Aorta (tissue), 5 donors: ENCODE measurements around the gene DIO1. TPM values are rescaled to one million over a fixed set of nuclear protein-coding genes. Genes with fewer than 3 reads are reported as not detected.
"Not testable (repeated sequence)": the region's sequence is repeated elsewhere in the genome, so short reads cannot be mapped to it uniquely, and the experiment has no call there.

Experiments used
- ATAC-seq: fragments of 200-7000 bp; cut with Tn5 transposase; one replicate; pipeline ENCODE4 v1.9.1; 2022; ENCODE audit warnings: moderate library complexity; ENCODE audit not compliant: low FRiP score
- DNase-seq, 2 donors: peaks; one replicate each; pipeline ENCODE4 v3.0.0-alpha.2; 2020
- H3K27ac ChIP-seq, 2 donors: one replicate each; pipeline ENCODE4 v1.5.1; 2013; ENCODE audit warnings: low read length in 2 of 2, mild to moderate bottlenecking in 2 of 2, moderate library complexity in 2 of 2, control low read depth in 1 of 2, inconsistent platforms in 1 of 2, low read depth in 1 of 2
- H3K27me3 ChIP-seq, 2 donors: one replicate each; pipeline ENCODE4 v1.6.1; 2013; ENCODE audit warnings: control low read depth in 1 of 2, low read length in 1 of 2, mild to moderate bottlenecking in 1 of 2, moderate library complexity in 1 of 2; ENCODE audit not compliant: insufficient read depth in 2 of 2, control insufficient read depth in 1 of 2
- H3K36me3 ChIP-seq, 2 donors: one replicate each; pipeline ENCODE4 v1.6.1; 2013; ENCODE audit warnings: control low read depth in 1 of 2, low read length in 1 of 2, mild to moderate bottlenecking in 1 of 2; ENCODE audit not compliant: insufficient read depth in 2 of 2, control insufficient read depth in 1 of 2
- H3K4me1 ChIP-seq, 2 donors: one replicate each; pipeline ENCODE4 v1.6.1; 2013; ENCODE audit warnings: low read length in 2 of 2, control low read depth in 1 of 2, mild to moderate bottlenecking in 1 of 2, moderate library complexity in 1 of 2; ENCODE audit not compliant: insufficient read depth in 2 of 2, control insufficient read depth in 1 of 2
- H3K4me3 ChIP-seq, 2 donors: one replicate each; pipeline ENCODE4 v1.5.1; 2013; ENCODE audit warnings: low read length in 2 of 2, control low read depth in 1 of 2, mild to moderate bottlenecking in 1 of 2
- H3K9me3 ChIP-seq: one replicate; pipeline ENCODE4 v1.6.1; 2013; ENCODE audit warnings: mild to moderate bottlenecking, low read length; ENCODE audit not compliant: control insufficient read depth
- WGBS, 2 donors: extraction: QIAGEN DNeasy Blood & Tissue Kit; methylation state at CpG; one replicate each; pipeline ENCODE4 v1.1.7; 2013; 5-methylcytosine and 5-hydroxymethylcytosine counted together
- intact Hi-C, 2 donors: fragments of 100-400 bp; cut with DNase I; formaldehyde crosslinking; loops; one replicate each; pipeline versions ENCODE4 v1.14.2 to v1.15.0; 2022
- polyA plus RNA-seq, 2 donors: library from polyadenylated mRNA; stranded (reverse); fragments of 200-250 nt; gene quantifications; one replicate each; pipeline ENCODE4 v1.2.3, GENCODE V29; 2013
- total RNA-seq, 2 donors: library from RNA; stranded (reverse); fragmentation: NEBNext Ultra II Directional; extraction: Animal tissue kit (Norgen Biotek cat#: 25700); gene quantifications; one replicate each; pipeline ENCODE4 v1.2.1, GENCODE V29; 2021
- donor health status: healthy with polysubstance abuse.
- donor health status: Bipolar disorder and iron deficiency.
- donor health status: DM: no; HTN: no; CAD: no.
- donor health status: DM: no; HTN: no; CAD: no.
- donor health status: DM: yes; HTN: yes; CAD: no.

The DIO1 gene
- total and polyA plus RNA-seq, 4 donors, result not detected

- Histone ChIP-seq H3K36me3 (peaks cover 4 to 9% of the 10 kb centered on the region in 2 donors), H3K4me1 (no peaks in the 10 kb centered on the region), H3K27me3 (no peaks in the 10 kb centered on the region), H3K9me3 (no peaks in the 10 kb centered on the region), H3K27ac (no peak overlapping the region), H3K4me3 (no peak overlapping the region)
- WGBS, 2 donors, result 64% methylated on average over 4 of the region's 4 CpGs
- no peak for DNase-seq
- no peak for ATAC-seq
- intact Hi-C loops, result loop anchor here in 1 of 2 donors (10.0 kb wide), 1 partner anchor 194 kb away; no protein-coding TSS in a partner anchor
Measured at GRCh38 chr1:53871221-53871620, 22.8 kb upstream of the DIO1 start.

DNA sequence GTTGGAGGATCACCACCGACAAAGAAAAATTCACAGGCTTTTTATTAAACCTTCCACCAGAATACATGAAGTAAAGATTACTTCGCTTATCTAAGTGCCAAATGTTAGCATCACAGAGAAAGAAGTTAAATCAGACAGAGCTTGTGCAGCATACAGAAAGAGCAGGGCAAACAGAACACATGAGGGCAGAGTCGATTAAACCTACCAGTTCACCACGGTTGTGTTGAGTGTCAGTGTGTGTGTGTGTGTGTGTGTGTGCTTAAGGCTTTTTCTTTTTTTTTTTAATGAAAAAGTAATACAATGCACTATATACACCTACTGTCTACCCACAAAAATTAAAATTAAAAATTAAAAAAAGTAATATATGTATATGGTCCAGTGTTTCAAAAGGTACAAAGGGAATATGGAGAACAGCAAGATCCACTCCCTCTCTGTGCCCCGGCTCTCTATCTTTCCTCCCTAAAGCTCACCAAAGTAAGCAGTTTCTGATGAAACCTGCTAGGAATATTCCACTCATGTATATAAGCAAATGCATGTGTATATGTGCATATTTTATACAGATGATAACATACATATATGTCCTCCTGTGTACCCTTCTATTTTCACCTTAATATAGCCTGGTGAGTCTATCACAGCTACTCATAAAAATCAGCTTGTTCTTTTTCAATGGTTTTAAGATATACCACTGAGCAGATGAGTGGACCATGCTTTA is 22.1 kb upstream of the DIO1 start:
- Histone ChIP-seq H3K4me1 (no peaks in the 10 kb centered on the region), H3K4me3 (no peak overlapping the region), H3K9me3 (no peaks in the 10 kb centered on the region), H3K27me3 (no peaks in the 10 kb centered on the region), H3K27ac (no peak overlapping the region), H3K36me3 (peaks cover 2 to 9% of the 10 kb centered on the region in 2 donors)
- DNase-seq (no peak), ATAC-seq (no peak)
- WGBS, 2 donors, result 74 to 86% methylated on average over 5 of the region's 5 CpGs
- intact Hi-C loops, result loop anchor here in 1 of 2 donors (10.0 kb wide), 1 partner anchor 193 kb away; no protein-coding TSS in a partner anchor

- 93 to 94% methylated on average over 2 of the region's 2 CpGs for WGBS, 2 donors
Measured at GRCh38 chr1:53875150-53875549, 18.8 kb upstream of the DIO1 start.

GRCh38 chr1:53878492-53879105 is 15.4 kb upstream of the DIO1 start:
- intact Hi-C loops, result loop anchor here in 1 of 2 donors (10.0 kb wide), 1 partner anchor 186 kb away; no protein-coding TSS in a partner anchor
- Histone ChIP-seq H3K4me3 (no peak overlapping the region), H3K27me3 (no peaks in the 10 kb centered on the region), H3K36me3 (peaks cover 4 to 5% of the 10 kb centered on the region in 2 donors), H3K4me1 (no peaks in the 10 kb centered on the region), H3K9me3 (no peaks in the 10 kb centered on the region), H3K27ac (no peak overlapping the region)
- DNase-seq, result no peak
- WGBS, 2 donors, result 37 to 40% methylated on average over 5 of the region's 5 CpGs
- ATAC-seq, result no peak

More at GRCh38 chr1:53875150-53875549, 18.8 kb upstream of the DIO1 start:
- not testable (repeated sequence) for H3K36me3 ChIP-seq, DNase-seq, ATAC-seq, H3K4me3 ChIP-seq, H3K27ac ChIP-seq, H3K9me3 ChIP-seq, H3K4me1 ChIP-seq, H3K27me3 ChIP-seq
- intact Hi-C loops, result loop anchor here in 1 of 2 donors (10.0 kb wide), 1 partner anchor 190 kb away; no protein-coding TSS in a partner anchor

DNA sequence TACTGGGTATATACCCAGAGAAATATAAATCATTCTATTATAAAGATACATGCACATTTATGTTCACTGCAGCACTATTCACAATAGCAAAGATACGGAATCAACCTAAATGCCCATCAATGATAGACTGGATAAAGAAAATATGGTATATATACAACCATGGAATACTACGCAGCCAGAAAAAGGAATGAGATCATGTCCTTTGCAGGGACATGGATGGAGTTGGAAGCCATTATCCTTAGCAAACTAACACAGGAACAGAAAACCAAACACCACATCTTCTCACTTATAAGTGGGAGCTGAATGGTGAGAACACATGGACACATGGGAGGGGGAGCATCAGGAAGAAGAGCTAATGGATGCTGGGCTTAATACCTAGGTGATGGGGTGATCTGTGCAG is 12.1 kb upstream of the DIO1 start:
- ATAC-seq, H3K27me3 ChIP-seq, H3K27ac ChIP-seq, H3K36me3 ChIP-seq, H3K4me3 ChIP-seq, H3K4me1 ChIP-seq, DNase-seq, H3K9me3 ChIP-seq: not testable (repeated sequence)
- intact Hi-C loops, result loop anchor here in 1 of 2 donors (2.0 to 10.0 kb wide), 2 partner anchors 67 to 173 kb away; partner anchors contain the start of genes TCEANC2 and TMEM59
- WGBS, 2 donors, result 98% methylated on average over 2 of the region's 2 CpGs

GRCh38 chr1:53883600-53883999 is 10.4 kb upstream of the DIO1 start:
- H3K27me3 ChIP-seq, H3K9me3 ChIP-seq, H3K4me3 ChIP-seq, H3K27ac ChIP-seq, H3K4me1 ChIP-seq, DNase-seq, ATAC-seq: not testable (repeated sequence)
- WGBS, 2 donors, result 95 to 96% methylated on average over 6 of the region's 6 CpGs
- intact Hi-C loops, result loop anchor here in 1 of 2 donors (10.0 kb wide), 1 partner anchor 171 kb away; the partner anchor contains the start of genes TCEANC2 and TMEM59
- peaks cover 0 to 11% of the 10 kb centered on the region in 2 donors for H3K36me3 ChIP-seq

GRCh38 chr1:53888681-53889080 is 5.3 kb upstream of the DIO1 start:
- Histone ChIP-seq H3K27me3 (no peaks in the 10 kb centered on the region), H3K4me3 (no peak overlapping the region), H3K27ac (no peak overlapping the region), H3K36me3 (peaks cover 0 to 8% of the 10 kb centered on the region in 2 donors), H3K9me3 (no peaks in the 10 kb centered on the region), H3K4me1 (no peaks in the 10 kb centered on the region)
- intact Hi-C loops, result loop anchor here in 1 of 2 donors (2.0 to 10.0 kb wide), 2 partner anchors 60 to 166 kb away; partner anchors contain the start of genes TCEANC2 and TMEM59
- no peak for ATAC-seq
- no peak for DNase-seq
- 62 to 65% methylated on average over 2 of the region's 2 CpGs for WGBS, 2 donors

- Histone ChIP-seq H3K27ac (peak within 1 kb of the TSS; percentile 11 to 51), H3K4me3 (peak within 1 kb of the TSS; percentile 83 to 99), H3K36me3 (peaks cover 0 to 8% of the 10 kb centered on the region in 2 donors), H3K27me3 (no peaks in the 10 kb centered on the region), H3K4me1 (no peaks in the 10 kb centered on the region), H3K9me3 (no peaks in the 10 kb centered on the region)
- peak; percentile 98 for ATAC-seq
- peak; percentile 95 to 97 for DNase-seq
- WGBS, 2 donors, result 1 to 2% methylated on average over 57 to 62 of the region's 62 CpGs
- intact Hi-C loops, result loop anchor here (2.0 to 10.0 kb wide), 3 partner anchors 58 to 165 kb away; partner anchors contain the start of genes IFT25 (in 1 of the 2), LRRC42 (in 1 of the 2), TCEANC2 (in 1 of the 2) and TMEM59 (in 1 of the 2)
Measured at GRCh38 chr1:53889304-53890298, 4.4 kb upstream of the DIO1 start, which contains the start of gene YIPF1. Gene YIPF1, minus strand, starts transcription at chr1:53889797. Its CDS starts 860 bp downstream, at chr1:53888937.
